H9 (cell line): ENCODE measurements around the gene SETBP1. TPM values are rescaled to one million over a fixed set of nuclear protein-coding genes. Genes with fewer than 3 reads are reported as not detected.

Experiments
- DNase-seq: peaks from one replicate; pipeline ENCODE4 v3.0.0-alpha.2; 2017
- H2AFZ ChIP-seq: one replicate; pipeline ENCODE4 v1.6.1; 2013; ENCODE audit warnings: mild to moderate bottlenecking, low read length, control low read depth, moderate library complexity
- H2AK5ac ChIP-seq: 2 replicates; pipeline ENCODE4 v1.6.1; 2013; ENCODE audit warnings: low read length, control low read depth, mixed read lengths; ENCODE audit not compliant: insufficient read length
- H2BK120ac ChIP-seq: one replicate; pipeline ENCODE4 v1.6.1; 2013; ENCODE audit warnings: low read depth, mild to moderate bottlenecking, low read length, control low read depth, inconsistent platforms; ENCODE audit not compliant: poor library complexity, severe bottlenecking
- H2BK12ac ChIP-seq: 2 replicates; pipeline ENCODE4 v1.6.1; 2013; ENCODE audit warnings: low read length, control low read depth, mixed read lengths, low read depth; ENCODE audit not compliant: insufficient read length
- H2BK15ac ChIP-seq: 2 replicates; pipeline ENCODE4 v1.6.1; 2013; ENCODE audit warnings: low read depth, low read length, control low read depth
- H2BK20ac ChIP-seq: one replicate; pipeline ENCODE4 v1.6.1; 2013; ENCODE audit warnings: low read depth, mild to moderate bottlenecking, low read length, control low read depth, inconsistent platforms; ENCODE audit not compliant: poor library complexity, severe bottlenecking
- H2BK5ac ChIP-seq: 2 replicates; pipeline ENCODE4 v1.6.1; 2013; ENCODE audit warnings: low read length, control low read depth, mixed read lengths; ENCODE audit not compliant: insufficient read length
- H3K14ac ChIP-seq: 2 replicates; pipeline ENCODE4 v1.6.1; 2013; ENCODE audit warnings: low read length, control low read depth; ENCODE audit not compliant: insufficient read depth
- H3K18ac ChIP-seq: 2 replicates; pipeline ENCODE4 v1.6.1; 2013; ENCODE audit warnings: low read depth, mild to moderate bottlenecking, mixed read lengths, low read length, control low read depth; ENCODE audit not compliant: insufficient read length
- H3K23ac ChIP-seq: 2 replicates; pipeline ENCODE4 v1.6.1; 2013; ENCODE audit warnings: low read length, control low read depth, mixed read lengths, low read depth; ENCODE audit not compliant: insufficient read length
- H3K23me2 ChIP-seq: 2 replicates; pipeline ENCODE4 v1.6.1; 2013; ENCODE audit warnings: low read depth, mild to moderate bottlenecking, mixed read lengths, low read length, control low read depth; ENCODE audit not compliant: insufficient read length, poor library complexity, severe bottlenecking
- H3K27ac ChIP-seq: 2 replicates; pipeline ENCODE4 v1.5.1; 2013; ENCODE audit warnings: low read length, control low read depth, mixed read lengths, low read depth; ENCODE audit not compliant: insufficient read length
- H3K27me3 ChIP-seq: 2 replicates; pipeline ENCODE4 v1.6.1; 2013; ENCODE audit warnings: low read length, control low read depth, inconsistent platforms; ENCODE audit not compliant: insufficient read depth
- H3K4ac ChIP-seq: 2 replicates; pipeline ENCODE4 v1.6.1; 2013; ENCODE audit warnings: low read depth, mild to moderate bottlenecking, control low read depth, inconsistent platforms, low read length, moderate library complexity
- H3K4me1 ChIP-seq: 2 replicates; pipeline ENCODE4 v1.6.1; 2013; ENCODE audit warnings: low read length, control low read depth, inconsistent platforms; ENCODE audit not compliant: insufficient read depth
- H3K4me2 ChIP-seq: 2 replicates; pipeline ENCODE4 v1.6.1; 2013; ENCODE audit warnings: low read length, control low read depth, mixed read lengths; ENCODE audit not compliant: insufficient read length, insufficient read depth
- H3K56ac ChIP-seq: 2 replicates; pipeline ENCODE4 v1.6.1; 2013; ENCODE audit warnings: low read depth, mild to moderate bottlenecking, mixed read lengths, low read length, control low read depth; ENCODE audit not compliant: insufficient read length
- H3K79me1 ChIP-seq: 2 replicates; pipeline ENCODE4 v1.6.1; 2013; ENCODE audit warnings: low read depth, mild to moderate bottlenecking, moderate library complexity, low read length, control low read depth, inconsistent platforms; ENCODE audit not compliant: insufficient read depth, poor library complexity, severe bottlenecking
- H3K79me2 ChIP-seq: 2 replicates; pipeline ENCODE4 v1.6.1; 2013; ENCODE audit warnings: low read length, control low read depth, inconsistent platforms; ENCODE audit not compliant: insufficient read depth
- H3K9ac ChIP-seq: 2 replicates; pipeline ENCODE4 v1.6.1; 2013; ENCODE audit warnings: low read length, control low read depth, mixed read lengths; ENCODE audit not compliant: insufficient read length; ENCODE audit errors: extremely low read depth
- H3K9me3 ChIP-seq: one replicate; pipeline ENCODE4 v1.6.1; 2013; ENCODE audit warnings: low read depth, low read length, inconsistent platforms; ENCODE audit not compliant: control insufficient read depth
- H3T11ph ChIP-seq: one replicate; pipeline ENCODE4 v1.6.1; 2013; ENCODE audit warnings: mild to moderate bottlenecking, low read length, control low read depth, inconsistent platforms
- H4K20me1 ChIP-seq: one replicate; pipeline ENCODE4 v1.6.1; 2013; ENCODE audit not compliant: control insufficient read depth, insufficient read length, insufficient read depth
- H4K5ac ChIP-seq: 2 replicates; pipeline ENCODE4 v1.6.1; 2013; ENCODE audit warnings: low read depth, mild to moderate bottlenecking, mixed read lengths, low read length, control low read depth; ENCODE audit not compliant: insufficient read length
- H4K8ac ChIP-seq: replicated peaks from 2 replicates; pipeline ENCODE4 v1.6.1; 2013; ENCODE audit warnings: low read length, control low read depth, mixed read lengths, low read depth; ENCODE audit not compliant: insufficient read length
- H4K91ac ChIP-seq: 2 replicates; pipeline ENCODE4 v1.6.1; 2013; ENCODE audit warnings: low read depth, mild to moderate bottlenecking, moderate library complexity, mixed read lengths, low read length, control low read depth; ENCODE audit not compliant: insufficient read length
- H3K27ac Mint-ChIP-seq, 3 experiments: 2 replicates in 2 of 3; 3 replicates in 1 of 3; pipeline ENCODE4 v1.8.0; 2020 to 2021; ENCODE audit warnings: mixed read lengths in 3 of 3, mild to moderate bottlenecking in 1 of 3, moderate library complexity in 1 of 3
- H3K27me3 Mint-ChIP-seq: 2 replicates; pipeline ENCODE4 v1.8.0; 2021; ENCODE audit warnings: low read depth, mild to moderate bottlenecking, moderate library complexity, mixed read lengths
- H3K36me3 Mint-ChIP-seq, 3 experiments: 2 replicates in 2 of 3; 3 replicates in 1 of 3; pipeline ENCODE4 v1.8.0; 2020 to 2021; ENCODE audit warnings: low read depth in 3 of 3, mixed read lengths in 3 of 3; ENCODE audit not compliant: insufficient read depth in 1 of 3
- H3K4me1 Mint-ChIP-seq, 2 experiments: 2 replicates each; pipeline ENCODE4 v1.8.0; 2020; ENCODE audit warnings: mixed read lengths in 2 of 2
- H3K4me3 Mint-ChIP-seq, 2 experiments: 2 replicates in 1 of 2; 3 replicates in 1 of 2; pipeline ENCODE4 v1.8.0; 2020 to 2021; ENCODE audit warnings: mild to moderate bottlenecking in 2 of 2, mixed read lengths in 2 of 2, moderate library complexity in 1 of 2
- H3K9me3 Mint-ChIP-seq, 2 experiments: 2 replicates in 1 of 2; 3 replicates in 1 of 2; pipeline ENCODE4 v1.8.0; 2020; ENCODE audit warnings: mild to moderate bottlenecking in 2 of 2, mixed read lengths in 2 of 2, moderate library complexity in 1 of 2
- WGBS: extraction: QIAGEN DNeasy Blood & Tissue Kit; methylation state at CpG from one replicate; pipeline ENCODE4 v1.1.7; 2013; ENCODE audit warnings: missing lambda C conversion rate, low lambda C conversion rate, mixed read lengths; ENCODE audit not compliant: insufficient read length; ENCODE audit errors: extremely low coverage; 5-methylcytosine and 5-hydroxymethylcytosine counted together
- total RNA-seq: library from RNA; stranded (reverse); gene quantifications from 2 replicates; pipeline ENCODE4 v1.2.1, GENCODE V29; 2021
- TF ChIP-seq, protein P1 (sequence below): fragments of 200-600 bp; sonication (generic); conservative IDR thresholded peaks from 3 replicates; pipeline ENCODE4 v1.8.0; 2021; ENCODE audit warnings: antibody characterized with exemption, mild to moderate bottlenecking

SETBP1 gene
- total RNA-seq, 1 experiment from 2014 or later, result 4.6 TPM

DNA sequence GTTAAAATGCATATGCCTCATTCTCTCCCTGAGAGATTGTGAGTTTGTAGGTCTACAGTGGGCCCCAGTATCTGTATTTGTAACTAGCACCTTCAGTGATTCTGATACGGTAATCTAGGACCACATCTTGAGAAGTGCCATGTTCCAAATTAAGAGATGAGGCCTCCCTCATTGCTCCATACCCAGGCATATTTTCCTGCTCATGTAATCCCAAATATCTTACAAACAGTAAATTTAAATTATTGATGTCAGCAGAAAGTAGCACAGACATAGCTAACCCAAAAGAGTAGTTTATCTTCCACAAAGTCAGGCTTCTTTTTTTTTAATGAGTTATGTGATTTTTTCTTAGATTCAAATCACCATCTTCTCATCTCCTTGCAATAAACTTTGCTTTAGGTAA is 263.8 kb downstream of the SETBP1 start:
- H2BK120ac ChIP-seq, result no peak overlapping the region
- no peak overlapping the region for H2BK12ac ChIP-seq
- no peak overlapping the region for H4K8ac ChIP-seq
- H4K5ac ChIP-seq, result no peak overlapping the region
- peaks cover 9% of the 10 kb centered on the region; the same call in 1 of the 2 replicates for H3K4me1 ChIP-seq
- no peaks in the 10 kb centered on the region for H4K20me1 ChIP-seq
- H2BK5ac ChIP-seq, result no peak overlapping the region
- Mint-ChIP-seq H3K9me3 (no peaks in the 10 kb centered on the region; a peak in 1 of 5 replicates), H3K36me3 (no peaks in the 10 kb centered on the region), H3K27ac (no peak overlapping the region), H3K4me1 (peaks cover 36 to 40% of the 10 kb centered on the region in 2 experiments), H3K4me3 (no peak overlapping the region), H3K27me3 (peaks cover 95% of the 10 kb centered on the region)
- no peak overlapping the region for H3K14ac ChIP-seq
- no peaks in the 10 kb centered on the region for H3K9me3 ChIP-seq
- H3K27me3 ChIP-seq, result peaks cover 2% of the 10 kb centered on the region; the same call in 1 of the 2 replicates
- H3T11ph ChIP-seq, result no peak overlapping the region
- no peak overlapping the region for H3K18ac ChIP-seq
- H3K79me1 ChIP-seq, result no peaks in the 10 kb centered on the region
- TF ChIP-seq, protein P1, sequence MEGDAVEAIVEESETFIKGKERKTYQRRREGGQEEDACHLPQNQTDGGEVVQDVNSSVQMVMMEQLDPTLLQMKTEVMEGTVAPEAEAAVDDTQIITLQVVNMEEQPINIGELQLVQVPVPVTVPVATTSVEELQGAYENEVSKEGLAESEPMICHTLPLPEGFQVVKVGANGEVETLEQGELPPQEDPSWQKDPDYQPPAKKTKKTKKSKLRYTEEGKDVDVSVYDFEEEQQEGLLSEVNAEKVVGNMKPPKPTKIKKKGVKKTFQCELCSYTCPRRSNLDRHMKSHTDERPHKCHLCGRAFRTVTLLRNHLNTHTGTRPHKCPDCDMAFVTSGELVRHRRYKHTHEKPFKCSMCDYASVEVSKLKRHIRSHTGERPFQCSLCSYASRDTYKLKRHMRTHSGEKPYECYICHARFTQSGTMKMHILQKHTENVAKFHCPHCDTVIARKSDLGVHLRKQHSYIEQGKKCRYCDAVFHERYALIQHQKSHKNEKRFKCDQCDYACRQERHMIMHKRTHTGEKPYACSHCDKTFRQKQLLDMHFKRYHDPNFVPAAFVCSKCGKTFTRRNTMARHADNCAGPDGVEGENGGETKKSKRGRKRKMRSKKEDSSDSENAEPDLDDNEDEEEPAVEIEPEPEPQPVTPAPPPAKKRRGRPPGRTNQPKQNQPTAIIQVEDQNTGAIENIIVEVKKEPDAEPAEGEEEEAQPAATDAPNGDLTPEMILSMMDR, result no peak
- no peaks in the 10 kb centered on the region for H3K23me2 ChIP-seq
- no peak overlapping the region for H4K91ac ChIP-seq
- no peak overlapping the region for H2AFZ ChIP-seq
- WGBS, result no CpG with 5 or more reads among the region's 1 CpG
- no peak overlapping the region for H3K23ac ChIP-seq
- H3K79me2 ChIP-seq, result no peaks in the 10 kb centered on the region
- no peak overlapping the region for H3K4me2 ChIP-seq
- H3K9ac ChIP-seq, result no peak overlapping the region
- H2BK15ac ChIP-seq, result no peak overlapping the region
- no peak overlapping the region for H3K4ac ChIP-seq
- no peak overlapping the region for H2BK20ac ChIP-seq
- H3K56ac ChIP-seq, result no peak overlapping the region
- H3K27ac ChIP-seq, result no peak overlapping the region
- no peak for DNase-seq
- no peak overlapping the region for H2AK5ac ChIP-seq
